GM13977 (cell line): ENCODE results near the gene TM4SF1.

Source experiments
- DNase-seq: peaks from one replicate; pipeline ENCODE4 v3.0.0; 2012; ENCODE audit warnings: low spot score
- in situ Hi-C: fragments of 300-500 bp; cut with MboI; formaldehyde crosslinking; loops from one replicate; pipeline ENCODE4 v1.12.0; 2022; ENCODE audit warnings: low sequenced_read_pairs, low pct_unique_long_range_greater_than_20kb, mixed read lengths, inconsistent platforms; ENCODE audit not compliant: unreplicated experiment
- TF ChIP-seq, protein P1 (sequence below): IDR thresholded peaks from 2 replicates; pipeline ENCODE4 v1.5.1; 2012; ENCODE audit warnings: mild to moderate bottlenecking, control low read depth; ENCODE audit not compliant: insufficient read depth; ENCODE audit errors: extremely low read depth, missing control alignments

The TM4SF1 gene

DNA sequence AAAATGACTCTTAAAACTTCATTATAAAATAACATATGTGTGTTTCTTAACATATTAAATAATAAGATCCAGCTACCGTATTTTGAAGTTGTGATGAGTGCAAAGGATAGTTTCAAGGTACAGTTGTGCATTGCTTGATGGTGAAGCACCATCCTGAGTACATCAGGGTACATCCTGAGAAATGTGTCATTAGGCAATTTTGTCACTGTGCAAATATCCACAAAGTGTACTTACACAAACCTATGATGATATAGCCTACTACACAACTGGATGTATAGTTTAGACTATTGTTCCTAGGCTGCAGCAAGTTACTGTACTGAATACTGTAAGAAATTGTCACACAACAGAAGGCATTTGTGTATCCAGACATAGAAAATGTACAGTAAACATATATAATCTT is 20.8 kb upstream of the TM4SF1 start:
- DNase-seq: no peak
- TF ChIP-seq, protein P1, sequence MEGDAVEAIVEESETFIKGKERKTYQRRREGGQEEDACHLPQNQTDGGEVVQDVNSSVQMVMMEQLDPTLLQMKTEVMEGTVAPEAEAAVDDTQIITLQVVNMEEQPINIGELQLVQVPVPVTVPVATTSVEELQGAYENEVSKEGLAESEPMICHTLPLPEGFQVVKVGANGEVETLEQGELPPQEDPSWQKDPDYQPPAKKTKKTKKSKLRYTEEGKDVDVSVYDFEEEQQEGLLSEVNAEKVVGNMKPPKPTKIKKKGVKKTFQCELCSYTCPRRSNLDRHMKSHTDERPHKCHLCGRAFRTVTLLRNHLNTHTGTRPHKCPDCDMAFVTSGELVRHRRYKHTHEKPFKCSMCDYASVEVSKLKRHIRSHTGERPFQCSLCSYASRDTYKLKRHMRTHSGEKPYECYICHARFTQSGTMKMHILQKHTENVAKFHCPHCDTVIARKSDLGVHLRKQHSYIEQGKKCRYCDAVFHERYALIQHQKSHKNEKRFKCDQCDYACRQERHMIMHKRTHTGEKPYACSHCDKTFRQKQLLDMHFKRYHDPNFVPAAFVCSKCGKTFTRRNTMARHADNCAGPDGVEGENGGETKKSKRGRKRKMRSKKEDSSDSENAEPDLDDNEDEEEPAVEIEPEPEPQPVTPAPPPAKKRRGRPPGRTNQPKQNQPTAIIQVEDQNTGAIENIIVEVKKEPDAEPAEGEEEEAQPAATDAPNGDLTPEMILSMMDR: no peak
- in situ Hi-C loops: loop anchor here (10.0 kb wide), 1 partner anchor 77 kb away; the partner anchor contains the start of gene TM4SF4

DNA sequence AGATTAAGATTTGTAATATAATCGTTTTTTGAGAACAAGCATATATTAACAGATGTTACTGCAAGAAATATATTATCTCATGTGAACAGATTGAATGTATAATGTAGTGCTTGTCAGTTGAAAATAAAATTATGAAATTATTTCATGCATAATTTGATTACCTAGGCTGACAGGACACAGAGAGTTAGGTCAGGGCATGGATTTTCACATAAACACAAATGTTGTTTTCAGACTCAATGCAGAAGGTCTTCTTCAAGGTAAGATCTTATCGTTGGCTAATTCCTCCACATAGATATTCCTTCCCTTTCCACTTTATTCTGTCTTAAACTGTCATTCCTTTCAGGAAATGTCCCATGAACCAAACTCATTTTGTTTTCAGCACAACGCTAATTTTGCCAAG is 20.1 kb upstream of the TM4SF1 start:
- in situ Hi-C loops: loop anchor here (10.0 kb wide), 1 partner anchor 77 kb away; the partner anchor contains the start of gene TM4SF4
- TF ChIP-seq, protein P1: no peak
- no peak for DNase-seq

DNA sequence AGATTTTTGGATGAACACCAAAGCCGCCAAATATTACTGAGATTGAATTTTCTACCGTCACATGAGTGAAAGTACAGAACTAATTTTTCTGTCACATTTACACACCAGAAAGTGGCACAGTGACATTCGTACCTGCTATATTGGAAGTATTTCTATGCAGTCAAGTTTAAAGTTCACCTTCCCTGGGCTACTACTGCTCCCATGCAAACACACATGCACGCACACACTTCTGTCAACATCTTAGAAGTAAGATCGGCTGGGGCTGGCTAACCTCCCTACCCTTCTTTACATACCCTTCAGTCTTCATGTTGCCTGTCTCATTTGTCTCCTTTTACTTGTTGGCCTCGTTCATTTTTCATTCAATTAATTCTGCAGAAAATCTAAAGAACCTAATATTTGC is 19.0 kb upstream of the TM4SF1 start:
- in situ Hi-C loops: loop anchor here (10.0 kb wide), 1 partner anchor 78 kb away; the partner anchor contains the start of gene TM4SF4
- TF ChIP-seq, protein P1: no peak
- no peak for DNase-seq

DNA sequence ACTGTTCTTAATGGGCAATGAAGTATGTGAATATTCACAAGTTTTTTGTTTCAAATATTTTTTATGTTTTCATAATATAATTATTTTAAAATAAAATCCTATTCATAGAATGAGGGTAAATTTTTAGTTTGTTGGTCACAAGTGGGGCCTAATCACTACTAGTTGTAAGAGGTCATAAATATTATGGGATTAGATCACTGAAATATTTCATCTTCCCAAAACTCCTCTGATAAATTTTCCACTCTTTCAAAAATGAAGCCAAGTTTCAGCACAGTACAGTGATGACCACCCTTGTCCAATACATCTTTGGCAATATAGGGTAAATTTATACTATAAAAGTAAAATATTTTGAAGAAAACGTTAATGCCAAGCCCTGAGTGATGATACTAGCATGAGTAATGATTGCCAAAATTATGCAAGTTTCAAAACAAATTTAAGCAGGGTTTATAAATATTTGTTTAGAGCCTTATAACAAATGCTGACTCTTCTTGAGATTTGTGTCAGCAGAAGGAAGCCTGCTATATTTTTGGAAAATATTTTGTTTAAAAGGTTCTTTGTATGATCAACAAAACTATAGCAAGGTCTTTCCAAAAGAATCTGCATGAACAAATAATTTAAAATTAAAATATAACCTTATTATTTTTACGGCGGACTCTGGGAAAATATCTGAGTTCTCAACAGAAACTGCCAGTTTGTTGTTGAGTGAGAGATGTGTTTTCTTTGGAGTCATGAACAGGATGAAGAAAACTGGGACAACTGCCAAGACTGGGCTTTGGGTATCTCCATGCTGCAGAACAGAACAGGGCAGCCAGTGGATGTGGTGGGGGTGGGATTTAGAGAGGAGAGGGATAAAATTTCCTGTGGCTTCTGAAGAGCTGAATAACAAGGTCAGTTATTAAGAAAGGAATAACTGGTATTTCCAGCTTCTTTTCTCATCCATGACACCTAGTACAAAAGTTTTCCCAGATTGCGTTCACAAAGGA is 17.9 kb upstream of the TM4SF1 start:
- TF ChIP-seq, protein P1: no peak
- in situ Hi-C loops: loop anchor here (10.0 kb wide), 1 partner anchor 79 kb away; the partner anchor contains the start of gene TM4SF4
- DNase-seq: no peak

DNA sequence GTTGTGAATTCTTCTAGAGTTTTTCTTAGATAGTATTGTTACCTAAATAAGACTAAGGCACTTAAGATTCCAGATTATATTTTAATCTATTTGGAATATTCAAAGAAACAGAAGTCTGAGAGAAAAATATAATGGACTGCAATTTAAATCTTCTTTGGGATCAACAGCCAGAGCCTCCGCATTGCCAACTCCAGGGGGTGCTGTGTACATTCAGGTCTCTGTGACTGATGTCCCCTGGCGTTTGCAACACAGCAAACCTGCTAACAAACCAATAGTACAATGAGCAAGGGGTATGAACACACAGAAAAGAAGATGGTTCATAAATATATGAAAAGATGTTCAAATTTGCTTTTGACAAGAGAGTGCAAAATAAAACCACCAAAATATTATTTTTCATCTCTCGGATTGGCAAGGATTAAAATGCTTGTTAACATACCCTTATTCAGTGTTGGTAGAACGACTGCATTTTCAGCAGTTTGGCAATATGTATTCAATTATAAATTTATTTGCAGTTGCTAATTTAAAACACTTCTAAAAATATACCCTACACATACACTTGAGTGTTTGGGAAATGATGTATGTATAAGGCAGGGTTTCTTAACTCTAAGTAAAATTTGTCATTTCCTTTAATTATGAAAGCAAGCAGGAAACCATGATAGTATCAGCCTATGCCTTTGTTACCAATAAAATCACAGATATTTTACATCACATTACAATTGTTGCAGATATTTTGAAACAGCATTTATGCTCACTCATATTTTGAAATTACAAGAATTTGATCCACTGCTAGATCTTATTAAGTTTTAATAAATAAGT is 16.1 kb upstream of the TM4SF1 start:
- in situ Hi-C loops: loop anchor here (10.0 kb wide), 1 partner anchor 81 kb away; the partner anchor contains the start of gene TM4SF4

DNA sequence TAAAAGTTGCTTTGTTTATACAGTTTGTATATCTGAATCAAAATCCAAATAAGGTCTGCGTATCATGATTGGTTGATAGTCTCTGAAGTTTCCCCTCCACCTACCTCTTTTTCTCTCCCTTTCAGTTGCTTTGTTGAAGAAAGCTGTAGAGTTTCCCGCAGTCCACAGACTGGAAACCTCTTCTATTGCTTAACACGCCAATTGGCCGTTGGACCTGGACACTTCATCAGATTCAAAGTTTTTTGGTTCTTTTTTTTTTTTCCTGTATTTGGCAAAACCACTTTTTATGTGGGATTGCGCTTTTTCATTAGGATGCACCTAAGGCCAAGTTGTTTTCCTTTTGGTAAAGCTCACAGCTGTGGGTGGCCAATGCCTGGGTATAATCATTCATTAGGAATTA is 14.5 kb upstream of the TM4SF1 start:
- TF ChIP-seq, protein P1: no peak
- DNase-seq: no peak
- in situ Hi-C loops: loop anchor here (10.0 kb wide), 1 partner anchor 83 kb away; the partner anchor contains the start of gene TM4SF4

More for the DNA sequence above, 16.1 kb upstream of the TM4SF1 start:
- TF ChIP-seq, protein P1: peak; percentile 81
- peak; percentile 57 for DNase-seq
